SH-SY5Y (cell line): ENCODE measurements around the gene AIM2.

ENCODE experiments used
- GATA2 ChIP-seq: IDR thresholded peaks from 2 replicates; pipeline ENCODE4 v1.6.1; 2011; ENCODE audit warnings: mild to moderate bottlenecking, low read depth, low read length
- GATA3 ChIP-seq: IDR thresholded peaks from 2 replicates; pipeline ENCODE4 v1.6.1; 2011; ENCODE audit warnings: low read depth, mild to moderate bottlenecking, low read length, moderate library complexity

- TF ChIP-seq GATA3 (no peak), GATA2 (no peak)
Observed at GRCh38 chr1:159068886-159069285, 7.7 kb downstream of the AIM2 start.
